HG03135 (cell line): ENCODE data around the gene RUNX1.

ENCODE experiments used
- ATAC-seq: cut with Tn5 transposase; IDR thresholded peaks from one replicate; pipeline ENCODE4 v1.9.1; 2021; ENCODE audit warnings: mild to moderate bottlenecking, moderate library complexity; ENCODE audit not compliant: unreplicated experiment

Gene RUNX1

DNA sequence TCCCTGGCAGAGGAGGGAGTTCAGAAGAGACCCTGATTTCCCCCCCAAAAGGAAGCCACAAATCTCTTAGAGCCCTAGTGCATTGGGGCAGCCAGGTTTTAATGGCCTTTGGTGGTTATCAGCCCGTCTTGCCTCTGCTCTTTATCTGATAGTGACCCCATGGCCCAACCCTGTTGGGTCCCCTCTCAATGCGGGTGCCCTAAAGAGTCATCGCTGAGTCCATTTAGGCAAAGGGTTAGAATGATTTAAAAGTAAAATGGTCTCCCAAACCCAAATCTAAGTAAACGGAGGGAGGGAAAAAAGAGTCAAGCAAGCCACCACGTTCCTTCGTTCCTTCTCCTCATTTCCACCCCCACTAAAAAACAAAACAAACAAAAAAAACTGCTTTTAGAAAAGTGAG, 164.0 kb downstream of the RUNX1 start:
- no peak for ATAC-seq

DNA sequence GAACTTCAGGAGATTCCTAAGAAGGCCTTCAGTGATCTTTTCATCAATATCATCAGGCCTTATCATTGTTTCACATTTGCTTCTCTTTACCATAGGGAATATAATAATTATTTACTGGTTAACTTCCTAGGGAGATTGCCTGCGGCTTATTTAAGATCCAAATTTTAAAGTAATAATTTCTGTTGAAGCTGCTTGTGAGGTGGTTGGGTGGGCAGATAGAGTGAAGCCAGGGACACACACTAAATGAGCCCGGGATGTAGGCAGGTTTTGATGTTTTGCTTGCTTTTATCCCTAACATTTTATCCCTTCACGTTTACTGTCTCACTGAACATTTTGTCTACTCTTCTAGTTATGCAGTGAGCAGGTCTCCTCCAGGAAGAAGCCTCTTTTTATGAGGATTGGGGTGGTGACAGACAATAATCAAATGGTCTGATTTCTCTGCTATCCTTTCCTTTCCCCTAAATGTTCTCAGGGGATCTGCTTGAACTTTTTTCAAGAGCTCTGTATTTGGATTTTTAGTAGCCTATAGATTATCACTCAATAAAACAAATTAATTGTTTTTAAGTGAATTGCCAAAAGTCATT, 164.7 kb downstream of the RUNX1 start:
- ATAC-seq, result no peak

DNA sequence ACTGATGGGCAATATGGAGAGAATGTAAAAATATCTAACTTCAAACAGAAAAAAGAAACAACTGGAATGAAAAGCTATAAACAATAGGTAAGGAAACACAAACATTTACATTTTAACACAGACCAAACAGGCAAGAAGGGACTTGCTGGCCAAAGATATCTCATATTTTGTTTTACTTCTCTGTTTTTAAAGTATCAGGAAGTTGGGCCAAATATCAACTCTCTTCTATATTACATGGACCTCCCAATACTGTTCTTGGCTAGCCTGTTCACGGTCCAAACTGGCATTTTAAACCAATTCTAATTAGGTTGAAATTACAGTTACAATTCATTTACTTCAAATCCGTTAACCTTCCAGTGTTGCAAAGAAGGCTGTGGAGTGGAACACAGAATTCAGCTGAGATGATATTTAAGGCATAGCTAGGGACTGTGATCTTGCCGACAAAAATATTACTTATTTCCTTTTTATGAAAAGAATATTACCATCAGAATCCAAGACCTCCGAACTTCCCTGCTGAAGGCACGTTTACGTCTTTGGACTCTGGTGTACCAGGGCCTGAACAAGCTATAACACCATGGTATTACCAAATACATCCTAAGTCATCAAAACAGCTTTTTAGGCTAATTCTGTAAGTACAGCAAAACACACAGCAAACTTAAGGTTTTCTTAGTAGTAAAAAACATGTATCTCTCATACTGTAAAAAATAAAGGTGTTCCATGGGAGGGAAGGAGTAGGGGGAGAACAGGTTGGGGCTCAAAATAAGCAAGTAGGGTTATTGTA, 165.4 kb downstream of the RUNX1 start:
- ATAC-seq, result no peak

DNA sequence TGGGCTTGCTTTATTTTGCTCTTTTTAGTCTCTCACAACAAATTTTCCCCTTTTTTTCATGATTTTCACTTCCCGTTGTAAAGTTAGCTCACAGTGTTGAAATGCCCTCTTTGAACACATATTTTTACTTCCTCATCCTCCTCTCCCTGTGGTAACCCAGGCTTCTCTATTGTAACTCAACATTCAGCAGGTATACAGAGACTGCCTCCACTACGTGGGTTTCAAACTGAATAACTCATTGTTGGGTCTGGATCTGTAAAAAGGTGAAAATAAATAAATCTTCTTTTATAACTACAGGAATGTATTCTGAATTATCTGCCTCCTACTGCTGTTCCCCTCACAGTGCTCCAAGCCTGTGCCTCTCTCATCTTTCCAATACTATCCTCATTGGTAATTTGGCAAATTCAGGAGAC, 166.4 kb downstream of the RUNX1 start:
- ATAC-seq, result no peak

DNA sequence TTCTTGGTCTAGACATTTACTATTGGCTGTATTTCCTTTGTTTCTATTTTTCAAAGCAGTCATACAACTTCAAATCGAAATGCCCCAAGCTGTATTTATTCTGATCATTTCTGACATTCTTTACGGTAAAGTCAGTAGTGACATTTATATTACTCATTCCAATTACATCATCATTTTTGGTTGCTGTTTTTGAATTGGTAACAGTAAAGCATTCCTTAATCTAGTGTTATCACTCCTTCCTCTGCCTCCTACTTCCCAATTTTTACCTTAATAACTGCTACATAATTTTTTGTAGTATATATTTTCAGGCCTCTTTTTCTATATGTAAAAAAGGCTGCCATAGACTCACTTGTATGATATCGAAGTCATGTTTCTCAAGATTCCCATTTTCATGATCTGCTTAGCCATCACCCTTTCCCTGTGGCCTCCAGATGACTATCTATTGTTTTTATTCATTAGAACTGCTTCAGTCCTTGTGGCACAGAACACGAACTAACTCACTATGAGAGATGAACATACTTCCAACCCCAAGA, 167.2 kb downstream of the RUNX1 start:
- no peak for ATAC-seq

DNA sequence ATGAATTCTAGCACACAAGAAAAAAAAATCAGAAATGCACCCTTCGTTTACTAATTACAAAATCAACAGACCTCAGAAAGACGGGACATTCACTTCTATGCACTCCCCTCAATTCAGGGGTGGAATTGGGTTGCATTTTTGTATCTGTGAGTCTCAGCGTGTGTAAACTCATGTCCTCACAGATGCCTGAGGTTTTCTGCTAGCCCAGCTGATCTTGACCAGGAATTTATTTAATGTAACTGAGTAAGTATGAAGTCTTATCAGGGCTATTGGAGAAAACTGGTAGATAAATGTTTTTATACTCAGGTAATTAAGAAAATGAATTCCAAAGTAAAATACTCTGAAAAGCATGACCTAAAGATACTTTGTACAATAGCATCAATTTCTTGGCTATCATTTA, 167.7 kb downstream of the RUNX1 start:
- no peak for ATAC-seq

DNA sequence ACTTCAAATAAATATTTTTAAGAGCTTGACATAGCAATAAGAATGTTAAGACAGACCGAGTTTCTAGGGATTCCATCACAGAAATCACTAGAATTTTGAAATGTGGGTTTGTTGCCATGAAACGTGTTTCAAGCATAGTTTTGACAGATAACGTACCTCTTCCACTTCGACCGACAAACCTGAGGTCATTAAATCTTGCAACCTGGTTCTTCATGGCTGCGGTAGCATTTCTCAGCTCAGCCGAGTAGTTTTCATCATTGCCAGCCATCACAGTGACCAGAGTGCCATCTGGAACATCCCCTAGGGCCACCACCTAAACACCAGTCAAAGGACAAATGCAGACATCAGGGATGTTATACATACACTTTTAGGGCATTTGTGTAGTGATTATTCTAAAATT, 168.7 kb downstream of the RUNX1 start:
- ATAC-seq, result no peak

DNA sequence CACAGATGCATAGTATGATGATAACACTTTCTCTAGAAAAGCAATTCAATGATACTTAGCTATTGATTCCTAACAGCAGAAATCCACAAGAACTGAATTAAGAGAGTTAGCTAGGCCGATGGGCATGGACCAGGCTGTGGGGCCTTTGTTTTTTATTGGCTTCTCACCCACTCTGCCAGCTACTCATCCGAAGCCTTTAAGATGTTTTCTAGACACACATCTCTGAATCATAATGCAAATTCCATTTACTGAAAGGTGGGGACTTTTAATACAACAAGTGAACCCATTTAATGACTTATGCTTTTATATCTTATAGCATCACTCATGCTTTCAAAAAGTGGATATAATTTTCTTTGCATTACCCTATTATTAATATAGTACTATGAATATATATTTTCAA, 170.2 kb downstream of the RUNX1 start:
- no peak for ATAC-seq

DNA sequence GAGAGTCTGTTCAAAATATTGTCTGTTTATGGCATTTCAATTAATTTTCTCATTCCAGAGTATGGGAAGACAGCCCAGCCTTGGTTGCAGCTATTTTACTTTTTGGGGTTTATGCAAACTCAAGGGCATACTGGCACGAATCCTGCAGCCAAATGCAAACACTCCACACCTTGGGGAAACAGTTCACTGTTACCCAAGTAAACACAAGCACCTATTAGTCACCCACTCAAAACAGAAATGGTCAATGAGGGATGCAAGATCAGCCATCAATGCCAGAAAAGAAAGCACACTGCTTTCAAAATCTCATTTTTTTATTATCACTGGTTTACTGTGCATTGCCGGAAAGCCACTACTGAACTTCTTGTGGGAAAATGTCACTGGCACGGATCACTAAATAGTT, 170.6 kb downstream of the RUNX1 start:
- ATAC-seq, result no peak

DNA sequence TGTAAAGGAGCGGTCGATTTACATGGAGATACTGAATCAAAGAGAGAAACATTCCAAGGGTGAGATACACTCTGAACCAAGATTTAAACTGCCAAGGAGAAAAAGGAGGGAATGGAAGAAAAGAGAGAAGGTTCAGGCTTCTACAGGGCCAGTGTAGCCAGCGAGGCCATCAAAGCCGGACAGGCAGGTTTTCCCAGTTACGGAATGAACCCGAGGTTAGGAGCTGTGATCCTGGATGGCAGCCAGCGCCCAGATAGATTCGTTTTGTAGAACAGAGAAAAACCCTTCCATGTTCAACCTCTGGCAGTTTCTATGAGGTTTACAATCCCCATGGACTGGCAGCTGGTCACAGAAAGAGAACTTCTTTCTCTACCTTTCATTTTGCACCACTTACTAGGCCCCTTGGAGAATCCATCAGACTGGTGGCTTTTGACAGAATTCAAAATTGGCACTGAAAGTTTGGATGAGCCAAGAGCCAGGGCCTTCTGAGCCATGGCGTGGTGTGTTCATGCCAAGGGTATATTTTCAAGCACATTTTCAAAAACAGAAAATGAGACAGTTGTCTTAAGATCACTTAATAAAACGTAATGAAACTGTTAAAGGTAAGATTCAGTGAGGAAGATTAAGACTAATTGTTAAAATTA, 171.5 kb downstream of the RUNX1 start:
- no peak for ATAC-seq

DNA sequence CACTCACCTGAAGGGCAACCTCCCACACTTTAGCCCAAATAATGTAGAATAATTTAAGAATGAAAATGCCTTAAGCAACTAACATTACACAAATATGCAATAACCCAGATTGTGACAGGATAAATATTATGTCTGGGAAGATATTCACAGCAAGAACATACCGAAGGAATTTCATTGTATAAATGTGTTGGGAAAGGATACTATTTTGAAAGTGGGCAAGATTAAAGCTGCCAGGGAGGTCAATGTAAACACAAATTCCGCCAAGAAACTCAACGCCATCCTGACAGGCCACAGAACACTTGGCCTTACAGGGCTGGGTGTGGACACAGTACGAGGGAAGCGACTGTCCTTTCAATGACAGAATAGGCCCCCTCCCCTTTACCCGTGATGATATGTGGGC, 173.3 kb downstream of the RUNX1 start:
- ATAC-seq, result no peak

DNA sequence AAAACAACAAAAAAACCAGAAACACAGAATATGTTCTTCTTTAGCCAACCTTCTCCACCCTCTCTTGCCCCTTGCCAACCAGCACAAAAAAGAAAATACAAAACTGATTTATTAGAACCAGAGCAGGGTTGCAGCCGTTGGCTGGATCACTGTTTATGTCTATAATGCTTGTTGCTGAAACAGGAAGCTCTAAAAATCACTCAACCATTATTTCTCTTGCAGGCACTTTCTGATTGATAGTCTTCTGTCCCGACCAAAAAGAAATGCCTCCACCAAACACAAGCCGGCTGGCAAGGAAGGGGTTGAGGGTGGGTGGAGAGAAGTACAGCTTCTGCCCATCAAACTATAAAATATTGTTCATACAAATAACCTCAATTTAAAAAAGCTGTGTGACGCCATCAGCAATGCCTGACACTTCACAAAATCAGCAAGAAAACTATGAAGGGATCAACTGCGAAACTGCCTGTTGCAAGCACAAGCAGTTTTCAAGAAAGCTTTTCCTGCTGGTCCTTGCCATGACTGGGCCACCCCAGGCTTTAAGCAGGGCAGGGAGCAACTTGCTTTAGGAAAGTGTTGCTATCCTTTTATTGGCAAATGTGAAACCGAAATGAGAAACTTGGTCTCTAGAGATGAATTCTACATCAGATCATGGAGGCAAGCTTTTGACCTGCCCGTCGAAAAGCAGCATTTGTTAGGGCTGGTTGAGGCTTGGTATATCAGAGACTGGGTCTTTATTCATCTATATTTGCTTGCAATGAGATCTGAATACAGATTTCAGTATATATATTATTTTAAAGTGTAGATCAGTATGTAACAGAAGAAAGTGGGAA, 174.2 kb downstream of the RUNX1 start:
- peak; percentile 70 for ATAC-seq

DNA sequence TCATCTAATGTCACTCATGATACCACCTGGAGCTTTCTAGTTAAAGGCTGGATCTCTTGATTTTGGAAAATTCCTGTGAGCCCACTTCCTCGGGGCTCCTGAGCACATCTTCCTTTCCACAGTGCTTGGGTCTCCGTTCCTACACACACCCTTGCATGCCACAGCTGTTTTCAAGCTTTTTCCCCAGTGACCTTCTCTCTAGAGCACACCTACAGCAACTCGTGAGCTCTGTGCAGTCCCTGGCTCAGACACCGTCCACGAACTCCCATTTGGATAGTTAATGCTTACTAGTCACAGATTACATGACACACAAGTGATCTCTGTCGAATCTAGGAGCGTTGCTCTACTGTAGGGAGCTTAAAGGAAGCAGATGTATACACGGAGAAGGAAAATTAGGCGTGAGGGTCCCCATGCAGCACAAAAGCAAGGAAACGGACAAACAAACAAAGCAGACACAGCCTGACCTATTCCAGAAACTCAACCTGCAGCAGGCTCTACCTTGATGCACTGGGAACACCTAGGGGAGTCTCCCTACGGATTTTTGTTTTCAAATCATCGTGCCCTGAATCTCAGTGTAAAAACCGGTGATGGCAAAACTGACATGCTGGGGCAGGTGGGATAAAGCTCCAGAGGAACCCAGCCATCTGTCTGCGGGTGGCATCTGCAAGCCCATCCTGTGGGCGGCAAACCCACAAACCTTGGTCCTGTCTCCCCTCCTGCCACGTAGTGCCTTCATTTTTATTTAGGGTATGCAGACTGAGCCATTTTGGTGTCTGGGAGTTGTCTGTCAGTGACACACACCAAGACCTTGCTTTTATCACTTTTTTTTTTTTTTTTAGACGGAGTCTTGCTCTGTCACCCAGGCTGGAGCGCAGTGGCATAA, 177.8 kb downstream of the RUNX1 start:
- no peak for ATAC-seq

DNA sequence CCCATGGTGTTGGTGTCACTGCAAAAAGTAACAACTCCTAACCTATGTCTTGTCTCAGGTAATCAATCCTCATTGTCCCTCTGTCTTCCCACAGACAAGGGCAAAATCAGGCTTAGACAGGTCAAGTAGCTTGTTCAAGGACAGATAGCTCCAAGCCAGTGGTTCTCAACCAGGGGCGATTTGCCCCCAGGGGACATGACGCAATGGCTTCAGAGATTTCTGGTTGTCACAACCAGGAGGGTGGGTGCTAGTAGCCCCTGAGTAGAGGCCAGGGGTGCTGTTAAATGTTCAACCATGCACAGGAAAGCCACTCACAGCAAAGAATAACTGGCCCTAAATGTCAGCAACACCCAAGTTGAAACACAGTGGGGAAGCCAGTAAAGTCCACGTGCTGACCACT, 178.9 kb downstream of the RUNX1 start:
- no peak for ATAC-seq

DNA sequence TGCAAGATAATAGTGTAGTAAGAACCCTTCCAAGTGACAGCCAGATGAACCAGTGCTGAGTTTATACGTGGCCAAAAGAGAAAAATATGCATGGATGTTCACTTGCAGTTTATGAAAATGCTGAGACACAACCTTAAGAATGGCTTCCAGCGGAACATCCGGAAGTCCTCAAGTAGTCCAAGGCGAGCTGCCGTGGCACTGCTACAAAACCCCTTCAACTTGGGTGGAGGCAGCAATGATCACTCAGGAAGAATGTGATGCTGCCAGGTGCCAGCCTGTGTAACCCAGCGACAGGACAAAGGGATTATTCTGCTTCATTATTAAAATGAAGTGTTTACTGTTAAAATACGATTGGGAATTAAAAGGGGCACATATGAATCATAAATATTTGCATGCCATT, 179.6 kb downstream of the RUNX1 start:
- no peak for ATAC-seq

DNA sequence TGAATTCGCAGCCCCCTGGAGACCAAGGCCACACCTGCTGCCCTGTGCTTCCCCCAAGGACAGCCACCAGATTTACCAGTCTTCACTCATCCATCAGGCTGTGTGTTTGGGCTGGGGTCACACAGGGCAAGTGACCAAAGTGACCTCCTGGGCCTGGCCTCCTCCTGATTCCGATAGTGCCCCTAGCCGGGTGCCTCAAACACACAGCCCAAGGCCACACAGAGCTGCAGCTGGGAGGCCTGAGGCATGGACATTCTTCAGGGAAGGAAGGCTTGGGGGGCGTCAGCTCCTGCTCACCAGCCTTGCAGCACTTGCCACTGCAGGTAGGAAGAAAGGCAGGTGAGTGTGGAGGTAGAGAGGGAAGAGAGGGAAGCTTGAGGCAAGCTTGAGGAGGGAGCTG, 181.3 kb downstream of the RUNX1 start:
- ATAC-seq, result no peak

DNA sequence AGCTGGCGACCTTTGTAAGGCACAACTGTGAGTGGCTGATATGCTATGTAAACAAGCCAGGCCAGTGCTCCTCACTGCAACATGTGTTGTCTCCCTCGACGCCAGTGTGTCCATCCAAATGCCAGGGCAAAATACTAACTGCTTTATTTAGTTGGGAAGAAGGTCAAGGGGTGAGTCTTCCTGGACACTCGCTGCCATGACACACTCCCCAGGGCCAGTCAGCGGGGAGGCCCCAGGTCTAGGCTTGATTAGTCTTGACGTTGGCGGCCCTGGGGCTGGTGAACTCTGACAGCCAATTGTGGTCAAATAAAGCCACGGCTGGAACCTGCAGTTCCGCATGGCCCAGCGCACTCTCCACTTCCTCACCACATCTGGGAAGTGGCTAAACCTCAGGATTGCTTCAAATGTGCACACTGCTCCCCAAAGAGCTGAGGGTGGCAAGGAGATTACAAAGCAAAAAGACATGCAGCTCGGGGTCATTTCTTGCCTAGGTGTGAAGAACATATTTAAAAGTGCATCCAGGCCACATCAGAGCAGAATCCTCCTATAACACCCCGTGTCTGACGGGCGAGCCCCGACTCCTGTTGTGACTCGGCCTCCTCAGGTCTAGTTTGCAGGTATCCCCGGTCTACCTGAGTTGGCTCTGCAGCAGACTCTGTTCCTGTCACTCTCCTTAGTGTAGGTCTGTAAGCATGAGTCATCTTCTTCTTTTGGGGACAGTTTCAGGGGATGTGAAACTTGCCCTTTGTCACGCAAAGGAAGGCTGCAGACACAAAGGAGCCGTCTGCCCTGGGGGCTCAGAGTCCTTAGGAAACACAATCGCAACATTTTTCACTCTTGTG, 183.5 kb downstream of the RUNX1 start:
- ATAC-seq, result peak; percentile 88

DNA sequence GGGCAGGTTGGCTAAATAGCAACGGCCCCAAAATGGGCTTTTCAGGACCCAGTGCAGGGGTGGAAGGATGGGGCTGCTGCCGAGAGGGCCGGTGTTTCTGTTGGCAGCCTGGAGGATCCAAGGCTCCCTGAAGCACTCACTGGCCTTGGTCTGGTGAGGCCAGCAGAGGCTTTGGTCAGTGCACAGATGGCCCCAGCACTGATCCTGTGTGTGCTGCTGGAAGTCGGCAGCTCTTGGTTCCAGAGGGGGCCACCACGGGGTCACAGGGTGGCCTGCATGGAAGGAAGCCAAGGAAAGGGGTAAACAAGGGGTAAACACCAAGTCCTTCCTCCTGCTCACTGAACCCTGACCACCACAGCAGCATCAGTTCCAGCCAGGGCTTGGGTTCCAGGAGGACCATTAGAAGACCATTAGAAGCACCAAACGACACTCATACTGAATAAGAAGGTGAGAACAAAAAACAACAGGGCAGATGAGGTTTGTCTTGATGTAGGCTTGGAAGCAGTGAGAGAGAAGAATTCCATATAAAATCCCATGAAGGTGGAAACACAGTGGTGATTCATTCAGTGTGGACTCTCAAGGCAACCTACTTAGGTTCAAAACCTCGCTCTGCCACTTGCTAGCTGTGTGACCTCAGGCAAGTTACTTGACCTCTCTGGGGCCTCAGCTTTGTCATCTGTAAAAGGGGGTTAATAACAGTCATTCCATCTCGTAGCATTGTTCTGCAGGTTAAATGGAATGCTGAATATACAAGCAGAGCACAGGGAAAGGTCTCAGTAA, 184.5 kb downstream of the RUNX1 start:
- ATAC-seq, result no peak

DNA sequence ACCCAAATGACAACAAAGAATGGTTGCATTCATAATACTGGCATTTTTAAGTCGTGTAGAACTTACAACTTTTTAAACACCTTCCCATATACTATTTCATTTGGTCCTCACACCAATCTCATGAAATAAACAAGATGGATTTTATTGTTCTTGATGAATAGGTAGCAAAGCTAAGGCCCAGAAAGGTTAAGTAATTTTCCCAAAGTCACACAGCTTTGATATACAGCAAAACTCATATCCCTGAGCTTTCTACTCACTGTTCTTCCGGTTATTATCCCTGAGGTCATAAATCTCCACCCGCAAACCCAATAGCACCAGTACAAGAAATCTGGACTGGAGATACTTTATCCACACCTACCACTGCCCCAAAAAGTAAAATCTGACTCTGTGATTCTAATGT, 186.2 kb downstream of the RUNX1 start:
- no peak for ATAC-seq
